ENCODE data around the gene FAM3A. TPM values are rescaled to one million over a fixed set of nuclear protein-coding genes. Genes with fewer than 3 reads are reported as not detected.

Gene FAM3A
- total and polyA plus RNA-seq, 2 of the 8 experiments (the other 6 are each of a cell fraction or from before 2014, with no cell fraction given): 16.2 to 18.6 TPM

DNA sequence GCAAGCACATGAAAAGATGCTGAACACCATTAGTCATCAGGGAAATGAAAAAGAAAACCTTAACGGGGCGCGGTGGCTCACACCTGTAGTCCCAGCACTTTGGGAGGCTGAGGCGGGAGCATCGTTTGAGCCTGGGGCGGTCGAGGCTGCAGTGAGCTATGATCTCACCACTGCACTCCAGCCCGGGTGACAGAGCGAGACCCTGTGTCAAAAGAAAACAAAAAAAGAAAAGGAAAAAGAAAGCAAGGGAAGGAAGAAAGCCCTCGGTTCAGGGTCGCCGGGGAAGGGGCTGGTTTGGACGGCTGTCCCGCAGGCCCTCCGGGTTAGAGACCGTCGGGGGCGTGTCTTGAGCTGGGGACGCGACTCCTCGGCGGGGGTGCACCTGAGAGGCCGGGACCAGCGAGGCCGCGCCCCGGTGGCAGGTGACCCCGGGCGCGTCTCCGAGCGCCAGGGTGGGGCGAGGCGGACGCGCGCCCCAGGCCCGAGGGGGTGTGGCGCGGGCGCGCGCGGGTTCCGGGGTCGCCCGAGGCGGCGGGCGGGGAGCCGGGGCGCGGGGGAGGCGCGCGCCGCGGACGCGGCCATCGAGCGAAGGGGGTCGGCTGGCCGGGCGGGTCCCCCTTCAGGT is 58.4 kb downstream of the FAM3A start (continued):
- TF ChIP-seq, protein P1, sequence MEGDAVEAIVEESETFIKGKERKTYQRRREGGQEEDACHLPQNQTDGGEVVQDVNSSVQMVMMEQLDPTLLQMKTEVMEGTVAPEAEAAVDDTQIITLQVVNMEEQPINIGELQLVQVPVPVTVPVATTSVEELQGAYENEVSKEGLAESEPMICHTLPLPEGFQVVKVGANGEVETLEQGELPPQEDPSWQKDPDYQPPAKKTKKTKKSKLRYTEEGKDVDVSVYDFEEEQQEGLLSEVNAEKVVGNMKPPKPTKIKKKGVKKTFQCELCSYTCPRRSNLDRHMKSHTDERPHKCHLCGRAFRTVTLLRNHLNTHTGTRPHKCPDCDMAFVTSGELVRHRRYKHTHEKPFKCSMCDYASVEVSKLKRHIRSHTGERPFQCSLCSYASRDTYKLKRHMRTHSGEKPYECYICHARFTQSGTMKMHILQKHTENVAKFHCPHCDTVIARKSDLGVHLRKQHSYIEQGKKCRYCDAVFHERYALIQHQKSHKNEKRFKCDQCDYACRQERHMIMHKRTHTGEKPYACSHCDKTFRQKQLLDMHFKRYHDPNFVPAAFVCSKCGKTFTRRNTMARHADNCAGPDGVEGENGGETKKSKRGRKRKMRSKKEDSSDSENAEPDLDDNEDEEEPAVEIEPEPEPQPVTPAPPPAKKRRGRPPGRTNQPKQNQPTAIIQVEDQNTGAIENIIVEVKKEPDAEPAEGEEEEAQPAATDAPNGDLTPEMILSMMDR (IDR thresholded peaks at IDR 0.05; ENCODE audit: control extremely low read depth in 1 of 3, insufficient read depth in 1 of 3, low read depth in 1 of 3, low read length in 3 of 3): no peak
- TF ChIP-seq SP1 (IDR thresholded peaks at IDR 0.05; ENCODE audit: low read depth, low read length): no peak
- no peak for TF ChIP-seq BRCA1 (IDR thresholded peaks at IDR 0.05; ENCODE audit: low read depth, low read length)
- no peak for TF ChIP-seq EZH2 (IDR thresholded peaks at IDR 0.05; ENCODE audit: low read depth, low read length, severe bottlenecking)
- TF ChIP-seq TBP (IDR thresholded peaks at IDR 0.05; ENCODE audit: low read depth, low read length): no peak
- TF ChIP-seq HDAC6 (IDR thresholded peaks at IDR 0.05; ENCODE audit: low read depth, low read length): no peak
- TF ChIP-seq TAF7 (optimal IDR thresholded peaks at IDR 0.05; ENCODE audit: borderline replicate concordance, low read depth, low read length): no peak
- no peak for TF ChIP-seq CBX5 (IDR thresholded peaks at IDR 0.05; ENCODE audit: low read depth, low read length)

Small RNA genes within 50 kb of the gene (small RNA-seq; reads per million reads assigned to genes)
- gene RN7SL697P (ENCODE audit: insufficient read depth): not detected

Other genes starting within 250 kb of the FAM3A start
- gene TEX28, start 221.1 kb downstream of the FAM3A start, total RNA-seq (2021; fragmentation: NEBNext Ultra II Directional; extraction: Animal tissue kit (Norgen Biotek cat#: 25700)): not detected in 2 replicates
- not detected in 2 replicates for gene TEX28, start 221.1 kb downstream of the FAM3A start, polyA plus RNA-seq (2011; rRNA removed)
- not detected in 2 replicates for gene TKTL1, start 220.4 kb downstream of the FAM3A start, total RNA-seq (2021; fragmentation: NEBNext Ultra II Directional; extraction: Animal tissue kit (Norgen Biotek cat#: 25700))
- gene TKTL1, start 220.4 kb downstream of the FAM3A start, polyA plus RNA-seq (2011; rRNA removed): 0.03 and 0.05 TPM in 2 replicates
- gene FLNA, start 141.6 kb downstream of the FAM3A start, total RNA-seq (2021; fragmentation: NEBNext Ultra II Directional; extraction: Animal tissue kit (Norgen Biotek cat#: 25700)): 925 and 957 TPM in 2 replicates
- gene FLNA, start 141.6 kb downstream of the FAM3A start, polyA plus RNA-seq (2011; rRNA removed): 315 and 451 TPM in 2 replicates
- 104 and 109 TPM in 2 replicates for gene EMD, start 136.9 kb downstream of the FAM3A start, total RNA-seq (2021; fragmentation: NEBNext Ultra II Directional; extraction: Animal tissue kit (Norgen Biotek cat#: 25700))
- gene EMD, start 136.9 kb downstream of the FAM3A start, polyA plus RNA-seq (2011; rRNA removed): 45.5 and 128 TPM in 2 replicates
- 2,633 and 2,739 TPM in 2 replicates for gene RPL10, start 117.9 kb downstream of the FAM3A start, total RNA-seq (2021; fragmentation: NEBNext Ultra II Directional; extraction: Animal tissue kit (Norgen Biotek cat#: 25700))
- 4,127 and 4,293 TPM in 2 replicates for gene RPL10, start 117.9 kb downstream of the FAM3A start, polyA plus RNA-seq (2011; rRNA removed)
- gene DNASE1L1, start 107.0 kb downstream of the FAM3A start, total RNA-seq (2021; fragmentation: NEBNext Ultra II Directional; extraction: Animal tissue kit (Norgen Biotek cat#: 25700)): 8.7 and 10.3 TPM in 2 replicates
- gene DNASE1L1, start 107.0 kb downstream of the FAM3A start, polyA plus RNA-seq (2011; rRNA removed): 30.0 and 30.4 TPM in 2 replicates
- 23.9 and 25.3 TPM in 2 replicates for gene TAFAZZIN, start 104.7 kb downstream of the FAM3A start, total RNA-seq (2021; fragmentation: NEBNext Ultra II Directional; extraction: Animal tissue kit (Norgen Biotek cat#: 25700))
- 28.6 and 42.8 TPM in 2 replicates for gene TAFAZZIN, start 104.7 kb downstream of the FAM3A start, polyA plus RNA-seq (2011; rRNA removed)
- 44.6 and 46.7 TPM in 2 replicates for gene ATP6AP1, start 87.6 kb downstream of the FAM3A start, total RNA-seq (2021; fragmentation: NEBNext Ultra II Directional; extraction: Animal tissue kit (Norgen Biotek cat#: 25700))
- 80.8 and 87.8 TPM in 2 replicates for gene ATP6AP1, start 87.6 kb downstream of the FAM3A start, polyA plus RNA-seq (2011; rRNA removed)
- gene GDI1, start 79.1 kb downstream of the FAM3A start, total RNA-seq (2021; fragmentation: NEBNext Ultra II Directional; extraction: Animal tissue kit (Norgen Biotek cat#: 25700)): 83.1 and 85.8 TPM in 2 replicates
- gene GDI1, start 79.1 kb downstream of the FAM3A start, polyA plus RNA-seq (2011; rRNA removed): 136 and 186 TPM in 2 replicates
- gene FAM50A, start 72.1 kb downstream of the FAM3A start, total RNA-seq (2021; fragmentation: NEBNext Ultra II Directional; extraction: Animal tissue kit (Norgen Biotek cat#: 25700)): 48.7 and 51.7 TPM in 2 replicates
- 30.7 and 37.2 TPM in 2 replicates for gene FAM50A, start 72.1 kb downstream of the FAM3A start, polyA plus RNA-seq (2011; rRNA removed)
- gene PLXNA3, start 58.0 kb downstream of the FAM3A start, total RNA-seq (2021; fragmentation: NEBNext Ultra II Directional; extraction: Animal tissue kit (Norgen Biotek cat#: 25700)): 18.2 and 23.5 TPM in 2 replicates
- gene PLXNA3, start 58.0 kb downstream of the FAM3A start, polyA plus RNA-seq (2011; rRNA removed): 10.7 and 23.5 TPM in 2 replicates
- 44.2 and 44.5 TPM in 2 replicates for gene LAGE3, start 37.0 kb downstream of the FAM3A start, total RNA-seq (2021; fragmentation: NEBNext Ultra II Directional; extraction: Animal tissue kit (Norgen Biotek cat#: 25700))
- 102 and 110 TPM in 2 replicates for gene LAGE3, start 37.0 kb downstream of the FAM3A start, polyA plus RNA-seq (2011; rRNA removed)
- gene UBL4A, start 29.6 kb downstream of the FAM3A start, total RNA-seq (2021; fragmentation: NEBNext Ultra II Directional; extraction: Animal tissue kit (Norgen Biotek cat#: 25700)): 31.7 and 34.2 TPM in 2 replicates
- 23.1 and 31.0 TPM in 2 replicates for gene UBL4A, start 29.6 kb downstream of the FAM3A start, polyA plus RNA-seq (2011; rRNA removed)
- 6.8 and 8.2 TPM in 2 replicates for gene SLC10A3, start 25.6 kb downstream of the FAM3A start, total RNA-seq (2021; fragmentation: NEBNext Ultra II Directional; extraction: Animal tissue kit (Norgen Biotek cat#: 25700))
- 9.5 and 11.0 TPM in 2 replicates for gene SLC10A3, start 25.6 kb downstream of the FAM3A start, polyA plus RNA-seq (2011; rRNA removed)
- 55.1 and 61.7 TPM in 2 replicates for gene G6PD, start 30.6 kb upstream of the FAM3A start, total RNA-seq (2021; fragmentation: NEBNext Ultra II Directional; extraction: Animal tissue kit (Norgen Biotek cat#: 25700))
- gene G6PD, start 30.6 kb upstream of the FAM3A start, polyA plus RNA-seq (2011; rRNA removed): 47.3 and 88.4 TPM in 2 replicates
- gene IKBKG, start 31.4 kb upstream of the FAM3A start, total RNA-seq (2021; fragmentation: NEBNext Ultra II Directional; extraction: Animal tissue kit (Norgen Biotek cat#: 25700)): 18.1 and 18.7 TPM in 2 replicates
- gene IKBKG, start 31.4 kb upstream of the FAM3A start, polyA plus RNA-seq (2011; rRNA removed): 17.5 and 33.3 TPM in 2 replicates
- gene CTAG1A, start 68.9 kb upstream of the FAM3A start, total RNA-seq (2021; fragmentation: NEBNext Ultra II Directional; extraction: Animal tissue kit (Norgen Biotek cat#: 25700)): not detected in 2 replicates
- not detected in 2 replicates for gene CTAG1A, start 68.9 kb upstream of the FAM3A start, polyA plus RNA-seq (2011; rRNA removed)
- gene CTAG1B, start 103.0 kb upstream of the FAM3A start, total RNA-seq (2021; fragmentation: NEBNext Ultra II Directional; extraction: Animal tissue kit (Norgen Biotek cat#: 25700)): not detected in 2 replicates
- not detected in 2 replicates for gene CTAG1B, start 103.0 kb upstream of the FAM3A start, polyA plus RNA-seq (2011; rRNA removed)
- not detected in 2 replicates for gene CTAG2, start 137.3 kb upstream of the FAM3A start, total RNA-seq (2021; fragmentation: NEBNext Ultra II Directional; extraction: Animal tissue kit (Norgen Biotek cat#: 25700))
- gene CTAG2, start 137.3 kb upstream of the FAM3A start, polyA plus RNA-seq (2011; rRNA removed): not detected in 2 replicates
- 1.2 and 1.5 TPM in 2 replicates for gene GAB3, start 234.8 kb upstream of the FAM3A start, total RNA-seq (2021; fragmentation: NEBNext Ultra II Directional; extraction: Animal tissue kit (Norgen Biotek cat#: 25700))
- 0.48 and 0.52 TPM in 2 replicates for gene GAB3, start 234.8 kb upstream of the FAM3A start, polyA plus RNA-seq (2011; rRNA removed)
- gene DKC1, start 246.6 kb upstream of the FAM3A start, total RNA-seq (2021; fragmentation: NEBNext Ultra II Directional; extraction: Animal tissue kit (Norgen Biotek cat#: 25700)): 134 and 143 TPM in 2 replicates
- gene DKC1, start 246.6 kb upstream of the FAM3A start, polyA plus RNA-seq (2011; rRNA removed): 54.7 and 65.6 TPM in 2 replicates

All from H1 (cell line).